ENCODE results near the gene TXK.

GRCh38 chr4:48131736-48132135 is 2.3 kb downstream of the TXK start:
- TF ChIP-seq EZH2phosphoT487 (IDR thresholded peaks at IDR 0.05; ENCODE audit: insufficient read depth, low read depth), result no peak
- TF ChIP-seq EZH2 (IDR thresholded peaks at IDR 0.05; ENCODE audit: insufficient read depth, poor library complexity, severe bottlenecking), result no peak

Data from GM23248 (cell line).